Stromal cell of bone marrow (primary cell): ENCODE data around the gene CERS5.

Experiments used
- DNase-seq: peaks from one replicate; pipeline ENCODE4 v3.0.0-alpha.2; 2012; ENCODE audit warnings: low read depth

The CERS5 gene, protein sequence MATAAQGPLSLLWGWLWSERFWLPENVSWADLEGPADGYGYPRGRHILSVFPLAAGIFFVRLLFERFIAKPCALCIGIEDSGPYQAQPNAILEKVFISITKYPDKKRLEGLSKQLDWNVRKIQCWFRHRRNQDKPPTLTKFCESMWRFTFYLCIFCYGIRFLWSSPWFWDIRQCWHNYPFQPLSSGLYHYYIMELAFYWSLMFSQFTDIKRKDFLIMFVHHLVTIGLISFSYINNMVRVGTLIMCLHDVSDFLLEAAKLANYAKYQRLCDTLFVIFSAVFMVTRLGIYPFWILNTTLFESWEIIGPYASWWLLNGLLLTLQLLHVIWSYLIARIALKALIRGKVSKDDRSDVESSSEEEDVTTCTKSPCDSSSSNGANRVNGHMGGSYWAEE

DNA sequence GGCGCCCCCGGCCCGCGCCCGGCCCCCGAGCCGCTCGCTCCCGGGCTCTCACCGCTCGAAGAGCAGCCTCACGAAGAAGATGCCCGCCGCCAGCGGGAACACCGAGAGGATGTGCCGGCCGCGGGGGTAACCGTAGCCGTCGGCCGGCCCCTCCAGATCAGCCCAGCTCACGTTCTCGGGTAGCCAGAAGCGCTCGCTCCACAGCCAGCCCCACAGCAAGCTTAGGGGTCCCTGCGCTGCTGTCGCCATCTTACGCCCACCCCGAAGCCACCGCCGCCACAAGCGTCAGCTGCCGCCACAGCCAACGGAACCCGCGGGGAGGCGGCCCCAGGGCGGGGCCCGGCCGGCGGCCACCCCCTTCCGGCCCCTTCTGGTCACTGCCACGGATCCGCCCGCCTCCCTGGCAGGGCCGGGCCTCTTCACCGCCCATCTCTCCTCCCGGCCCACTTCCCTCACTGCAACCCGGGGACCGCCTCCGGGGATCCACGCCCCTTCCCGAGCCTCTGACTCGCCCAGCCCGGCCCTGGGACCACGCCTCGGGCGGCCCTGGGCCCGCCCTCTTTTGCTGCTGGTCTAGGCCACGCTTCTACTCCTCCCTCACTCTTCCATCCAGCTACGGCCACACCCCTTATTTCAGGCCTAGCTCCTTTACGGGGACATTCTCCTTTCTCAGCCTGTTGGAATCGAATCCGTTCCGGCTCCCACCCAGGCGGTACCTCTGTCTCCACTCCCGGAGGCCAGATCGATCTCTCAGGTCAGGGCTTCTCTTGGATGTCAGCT is at the start of gene CERS5:
CERS5 (minus strand) TSS at position 321 of the 780 bp plus-strand sequence; CDS start at position 249, 72 bp downstream.
- peak; percentile 98 for DNase-seq

- DNase-seq: no peak
Observed at GRCh38 chr12:50215033-50215432, 47.9 kb upstream of the CERS5 start.

DNA sequence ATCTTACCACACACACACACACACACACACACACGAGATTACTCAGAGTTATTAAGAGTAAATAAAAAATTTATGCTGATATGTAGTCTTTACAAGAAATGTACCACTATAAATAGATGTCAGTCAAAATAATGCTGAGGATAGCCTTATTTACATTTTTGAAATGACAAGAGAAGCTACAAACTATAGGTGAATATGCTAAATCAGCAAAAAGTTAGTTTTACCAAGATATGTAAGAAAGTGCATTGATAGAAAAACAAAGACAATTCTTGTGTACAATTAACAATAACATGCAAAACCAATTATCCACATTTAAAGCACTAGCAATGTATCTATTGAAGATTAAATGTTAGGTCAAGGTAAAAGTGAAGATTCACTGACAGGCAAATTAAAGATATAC is 46.8 kb upstream of the CERS5 start:
- DNase-seq: no peak

DNA sequence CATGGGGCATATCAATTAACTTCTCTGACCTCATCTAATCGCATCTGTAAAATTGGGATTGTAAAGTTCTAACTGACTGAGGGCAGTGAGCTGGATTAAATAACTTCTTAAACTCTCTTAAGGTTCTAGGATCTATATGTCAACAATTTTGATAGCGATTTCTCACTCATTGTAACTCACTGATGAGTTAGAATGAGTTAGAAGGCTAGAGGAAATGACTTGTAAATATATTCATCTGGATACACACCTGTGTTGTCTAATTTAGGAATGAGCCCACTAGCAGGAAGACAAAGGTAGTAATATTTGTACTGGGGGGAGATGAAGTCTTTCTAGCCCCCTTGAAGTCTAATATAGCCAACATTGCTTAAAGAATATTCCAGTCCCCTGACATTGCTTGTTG is 46.3 kb upstream of the CERS5 start:
- DNase-seq: no peak

- no peak for DNase-seq
Observed at GRCh38 chr12:50212071-50212467, 44.9 kb upstream of the CERS5 start.

DNA sequence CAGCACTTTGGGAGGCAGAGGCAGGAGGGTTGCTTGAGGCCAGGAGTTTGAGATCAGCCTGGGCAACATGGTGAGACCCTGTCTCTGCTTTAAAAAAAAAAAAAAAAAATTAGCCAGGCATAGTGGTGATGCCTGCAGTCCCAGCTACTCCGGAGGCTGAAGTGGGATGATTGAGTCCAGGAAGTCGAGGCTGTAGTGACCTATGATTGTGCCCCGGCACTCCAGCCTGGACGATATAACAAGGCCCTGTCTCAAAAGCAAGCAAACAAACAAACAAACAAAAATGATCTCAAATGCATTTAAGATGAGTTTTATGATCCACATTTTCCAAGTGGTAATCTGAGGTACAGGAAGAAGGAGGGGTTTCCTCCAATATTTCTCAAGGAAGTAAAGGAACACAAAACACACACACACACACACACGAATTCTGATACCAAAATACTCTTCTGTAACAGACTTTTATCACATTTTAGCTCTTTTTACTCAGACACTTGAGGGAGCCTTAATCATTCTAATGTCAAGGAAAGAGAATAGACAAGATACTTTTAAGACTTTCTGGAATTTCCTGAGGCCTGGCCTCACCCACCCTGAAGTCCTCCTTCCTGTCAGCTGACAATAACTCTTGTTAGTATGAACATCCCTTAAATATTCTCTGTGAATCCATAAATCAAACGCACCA is 44.4 kb upstream of the CERS5 start:
- DNase-seq: no peak

DNA sequence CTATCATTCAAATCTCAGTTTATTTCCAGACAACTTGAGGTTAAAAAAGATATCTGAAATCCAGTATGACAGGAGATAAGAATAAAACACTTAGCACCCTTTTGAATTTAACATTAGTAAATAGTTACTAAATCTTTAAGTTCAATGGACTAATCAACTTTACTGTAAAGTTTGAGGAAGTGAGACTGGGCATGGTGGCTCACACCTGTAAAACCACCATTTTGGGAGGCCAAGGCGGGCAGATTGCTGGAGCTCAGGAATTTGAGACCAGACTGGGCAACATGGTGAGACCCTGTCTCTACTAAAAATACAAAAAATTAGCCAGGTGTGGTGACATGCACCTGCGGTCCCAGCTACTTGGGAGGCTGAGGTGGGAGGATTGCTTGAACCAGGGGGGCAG is 40.3 kb upstream of the CERS5 start:
- DNase-seq: no peak

- no peak for DNase-seq
Observed at GRCh38 chr12:50205648-50206047, 38.5 kb upstream of the CERS5 start.

DNA sequence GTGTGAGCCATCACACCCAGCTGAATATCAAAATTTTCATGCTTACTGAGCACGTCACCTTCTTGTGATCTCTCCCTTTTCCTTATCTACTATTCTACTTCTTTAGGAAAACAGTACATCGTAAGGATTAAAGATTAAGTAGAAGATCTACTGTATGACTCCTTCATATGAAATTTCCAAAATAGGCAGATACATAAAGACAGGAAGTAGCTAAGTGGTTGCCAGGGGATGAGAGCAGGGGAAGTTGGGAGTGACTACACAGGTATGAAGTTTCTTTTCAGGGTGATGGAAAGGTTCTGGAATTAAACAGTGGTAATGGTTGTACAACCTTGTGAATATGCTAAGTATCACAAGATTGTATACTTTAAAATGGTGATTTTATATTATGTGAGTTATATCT is 36.5 kb upstream of the CERS5 start:
- no peak for DNase-seq

GRCh38 chr12:50201987-50202521 is 34.9 kb upstream of the CERS5 start:
- no peak for DNase-seq

DNA sequence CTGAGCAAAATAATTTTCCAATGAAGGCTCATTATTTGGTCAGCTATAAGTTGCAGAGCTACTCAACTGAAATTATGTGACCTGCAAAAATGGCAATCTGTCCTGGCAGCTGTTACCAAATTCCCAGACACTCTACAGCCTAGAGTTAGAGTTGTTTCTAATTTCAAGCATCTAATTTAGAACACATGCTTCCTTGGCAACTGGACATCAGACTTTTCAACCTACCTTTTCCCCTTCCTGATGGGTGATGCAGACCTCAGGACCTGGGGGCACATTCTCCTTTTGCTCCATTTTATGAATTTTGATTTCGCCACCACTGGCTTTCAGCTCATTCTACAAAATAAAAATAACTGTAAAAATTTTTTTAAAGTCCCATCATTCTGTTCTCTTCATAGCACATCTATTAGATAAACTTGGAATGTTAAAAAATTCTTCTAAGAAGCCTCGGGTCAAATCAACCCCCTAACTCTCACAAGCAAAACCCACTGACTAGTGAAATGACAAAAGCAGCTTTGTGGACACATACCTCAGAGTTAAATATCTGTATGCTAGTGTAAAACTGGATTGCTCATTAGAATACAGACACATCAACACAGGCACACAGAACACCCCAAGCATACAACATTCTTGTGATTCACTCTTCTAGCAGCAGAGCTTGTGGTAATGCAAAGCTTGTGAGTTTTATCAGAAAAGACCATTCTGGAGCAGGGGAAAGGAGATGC is 33.5 kb upstream of the CERS5 start:
- no peak for DNase-seq

- no peak for DNase-seq
Observed at GRCh38 chr12:50198829-50199228, 31.7 kb upstream of the CERS5 start.

DNA sequence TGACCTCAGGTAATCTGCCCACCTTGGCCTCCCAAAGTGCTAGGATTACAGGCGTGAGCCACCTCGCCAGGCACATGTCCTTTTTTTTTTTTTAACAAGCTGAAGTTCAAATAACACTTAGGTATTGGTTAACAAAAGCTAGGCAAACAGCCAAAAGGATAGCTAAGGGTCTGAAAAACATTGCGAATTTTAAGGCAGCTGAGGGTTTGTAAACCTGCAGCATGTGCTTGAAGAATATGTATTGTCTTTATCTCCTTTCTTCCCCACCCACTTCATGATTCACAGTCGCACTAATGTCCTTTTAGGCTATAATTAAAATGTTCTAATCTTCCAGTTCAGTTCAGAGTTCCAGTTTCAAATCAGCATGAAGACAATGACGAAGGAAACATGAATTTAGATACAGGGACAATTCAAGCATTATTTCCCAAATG is 30.1 kb upstream of the CERS5 start:
- DNase-seq: no peak

DNA sequence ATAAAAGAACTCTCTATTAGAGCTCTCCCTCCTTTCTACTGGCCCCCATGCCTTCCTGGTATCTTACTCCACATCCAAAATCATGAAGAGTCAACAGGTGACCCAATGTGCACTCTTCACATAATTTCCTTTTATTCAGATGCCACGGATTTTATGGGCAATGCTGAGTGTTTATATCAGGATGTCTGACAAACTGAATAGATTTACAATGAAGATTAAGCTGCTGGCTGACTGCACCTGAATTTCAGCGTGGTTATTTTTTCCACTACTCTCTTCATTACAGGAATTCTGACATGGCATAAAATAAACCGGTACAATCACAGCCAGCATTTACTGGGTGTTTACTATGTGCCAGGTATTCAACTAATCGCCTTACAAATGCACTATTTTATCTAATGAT is 29.4 kb upstream of the CERS5 start:
- DNase-seq: no peak

DNA sequence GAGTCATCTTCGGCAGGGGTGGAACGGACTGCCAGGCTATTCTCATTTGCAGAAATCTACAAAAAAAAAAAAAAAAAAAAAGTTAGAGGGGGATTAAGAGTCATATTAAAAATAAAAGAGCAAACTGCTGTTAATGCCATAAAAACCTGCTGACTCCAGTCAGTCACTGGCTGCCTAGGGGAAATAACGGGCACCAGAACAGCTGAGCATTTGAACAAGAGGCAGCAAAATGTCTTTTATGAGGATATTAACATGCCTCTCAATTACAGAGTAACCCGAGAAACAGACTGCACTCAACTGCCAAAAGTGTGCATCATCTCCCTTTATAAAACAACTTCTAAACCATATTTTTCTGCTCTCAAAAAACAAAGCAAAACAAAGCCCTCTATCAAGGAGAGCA is 28.7 kb upstream of the CERS5 start:
- peak; percentile 33 for DNase-seq

- DNase-seq: peak; percentile 33
Observed at GRCh38 chr12:50192908-50193307, 25.7 kb upstream of the CERS5 start.

DNA sequence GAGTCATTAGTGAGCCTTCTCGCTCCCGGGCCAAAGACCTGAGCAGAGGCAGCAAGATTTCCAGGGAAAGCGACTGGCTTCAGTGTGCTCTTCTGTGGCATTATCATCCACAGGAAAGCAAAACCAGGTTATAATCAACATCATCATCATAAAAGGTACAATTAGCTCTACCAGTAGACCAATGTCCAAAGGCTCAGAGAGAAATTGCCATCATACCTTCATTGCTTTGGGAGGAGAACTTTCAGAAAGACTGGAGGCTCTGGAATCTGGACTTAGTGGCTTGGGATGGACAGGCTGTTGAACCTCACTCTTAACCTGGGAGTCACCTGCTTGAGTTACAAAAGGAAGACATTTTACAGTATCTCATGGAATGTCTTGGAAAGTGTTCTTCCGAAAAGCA is 25.1 kb upstream of the CERS5 start:
- DNase-seq: no peak

DNA sequence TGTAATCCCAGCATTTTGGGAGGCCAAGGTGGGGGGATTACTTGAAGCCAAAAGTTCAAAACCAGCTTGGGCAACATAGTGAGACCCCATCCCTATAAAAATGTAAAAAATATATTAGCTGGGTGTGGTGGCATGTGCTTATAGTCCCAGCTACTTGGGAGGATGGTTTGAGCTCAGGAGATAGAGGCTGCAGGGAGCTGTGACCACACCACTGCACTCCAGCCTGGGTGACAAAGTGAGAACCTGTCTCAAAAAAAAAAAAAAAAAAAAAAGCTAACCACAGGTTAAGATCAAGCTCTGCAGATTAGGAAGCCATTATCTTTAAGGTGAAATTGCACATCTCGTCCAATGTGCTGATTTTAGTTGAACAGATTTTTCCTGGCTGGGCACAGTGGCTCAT is 23.7 kb upstream of the CERS5 start:
- DNase-seq: no peak

DNA sequence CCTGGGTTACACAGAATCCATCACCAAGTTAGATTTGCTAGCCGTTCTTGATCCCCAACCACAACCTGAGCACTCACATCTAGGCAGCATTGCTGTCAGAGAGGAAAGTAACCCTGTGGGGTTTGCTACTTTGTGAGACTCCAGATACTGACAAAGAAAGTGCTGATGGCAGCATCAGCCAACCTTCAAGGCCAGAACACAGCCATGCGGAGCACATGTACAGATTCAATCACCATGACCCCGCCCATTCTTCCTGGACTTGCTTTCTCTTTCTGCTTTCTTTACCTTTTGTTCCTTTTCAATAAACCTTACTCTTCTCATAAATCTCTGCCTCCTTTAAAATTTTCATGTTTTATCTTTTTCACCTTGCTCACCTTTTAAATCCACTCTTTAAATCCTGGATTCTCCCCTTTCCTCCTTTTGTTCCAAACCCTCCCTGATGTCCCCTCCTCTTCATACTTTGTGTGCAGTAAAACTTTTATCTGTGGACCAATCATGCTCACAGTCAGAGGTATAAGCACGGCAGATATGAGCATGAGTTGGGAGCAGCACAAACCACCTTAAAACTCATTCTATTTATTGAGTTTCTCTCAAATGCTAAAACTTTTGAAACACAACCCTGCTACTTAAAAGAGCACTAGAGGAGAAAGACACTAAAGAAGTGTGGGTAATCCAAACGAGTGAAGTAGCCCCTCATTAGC is 21.9 kb upstream of the CERS5 start:
- DNase-seq: no peak

DNA sequence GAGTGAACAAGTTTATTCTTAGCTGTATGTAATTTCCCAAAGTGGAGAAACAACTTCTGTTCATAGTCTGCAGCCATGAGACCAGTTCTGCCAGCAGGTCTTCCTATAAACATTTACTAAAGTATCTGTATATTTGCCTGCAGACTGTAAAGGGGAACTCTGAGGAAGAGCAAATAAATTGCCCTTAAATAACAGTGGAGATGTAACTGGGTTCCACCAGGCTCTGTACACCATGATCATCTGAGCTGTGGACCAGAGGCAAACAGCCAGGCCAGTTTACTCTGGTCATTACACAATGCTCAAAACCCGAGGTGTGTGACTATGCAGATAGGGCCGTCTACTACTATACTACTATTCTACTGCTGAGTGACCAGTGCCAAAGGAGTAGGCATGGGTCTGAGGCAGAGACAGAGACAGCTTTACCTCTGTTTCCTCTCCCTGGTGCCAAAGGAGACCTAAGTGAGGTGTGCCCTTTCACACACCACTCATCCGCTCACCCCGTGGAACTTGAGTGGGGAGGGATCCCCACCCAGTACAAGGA is 21.1 kb upstream of the CERS5 start:
- DNase-seq: peak; percentile 28
